K562 (cell line): Measurements from ENCODE around the gene CD4. TPM values are rescaled to one million over a fixed set of nuclear protein-coding genes. Genes with fewer than 3 reads are reported as not detected.
A peak's percentile ranks its signal among the peaks of the same experiment; 100 is the strongest.

Source experiments
- ATAC-seq: fragments of 200-7000 bp; cut with Tn5 transposase; 3 replicates; pipeline ENCODE4 v1.9.1; 2020; ENCODE audit warnings: moderate library complexity
- BruUV-seq: library from RNA; stranded (reverse); fragments of 400-500 nt; replicated peaks from 2 replicates; lab custom pipeline; 2021; lab: Mats Ljungman, UMichigan
- CTCF ChIA-PET: fragments of 300-600 bp; formaldehyde crosslinking; extraction: SDS; loops from one replicate; lab custom pipeline; 2021; ENCODE audit warnings: low intra/inter-chr PET ratio; lab: Yijun Ruan, JAX
- POLR2A ChIA-PET: fragments of 300-600, 350-650 bp; sonication (Branson Sonifier 250); formaldehyde crosslinking; extraction: SDS; loops from one replicate; lab custom pipeline; 2021; ENCODE audit warnings: antibody characterized with exemption, inconsistent platforms; lab: Yijun Ruan, JAX
- DNase-seq, 4 experiments: peaks; one replicate each; pipeline versions ENCODE4 v3.0.0 to v3.0.0-alpha.2; 2011 to 2018; ENCODE audit warnings: low spot score in 3 of 4, mixed read lengths in 3 of 4; ENCODE audit errors: extremely low read depth in 1 of 4
- FAIRE-seq: peaks from 2 replicates; lab custom pipeline; 2011; peaks lifted over from hg19 to GRCh38; lab: Jason Lieb, UNC
- H2AFZ ChIP-seq: 2 replicates; pipeline ENCODE4 v1.6.0; 2011; ENCODE audit warnings: low read depth, low read length, control low read depth, inconsistent platforms
- H3K27ac ChIP-seq: fragments of 200-600 bp; 3 replicates; pipeline ENCODE4 v1.8.0; 2011; ENCODE audit warnings: low read depth, mild to moderate bottlenecking, control low read depth, inconsistent platforms, low read length, moderate library complexity, mixed read lengths; ENCODE audit errors: extremely low read depth
- H3K27me3 ChIP-seq, 2 experiments: fragments of 300-600 bp in 1 of 2; 2 replicates in 1 of 2; 3 replicates in 1 of 2; pipeline versions ENCODE4 v1.6.0 to v1.8.0; 2011; ENCODE audit warnings: inconsistent platforms in 2 of 2, low read length in 2 of 2, mild to moderate bottlenecking in 1 of 2, mixed read lengths in 1 of 2, moderate library complexity in 1 of 2; ENCODE audit not compliant: control insufficient read depth in 2 of 2, insufficient read depth in 2 of 2
- H3K36me3 ChIP-seq: fragments of 300-600 bp; 3 replicates; pipeline ENCODE4 v1.8.0; 2011; ENCODE audit warnings: mild to moderate bottlenecking, low read length, inconsistent platforms; ENCODE audit not compliant: control insufficient read depth, insufficient read depth
- H3K4me1 ChIP-seq, 2 experiments: fragments of 200-600 bp in 1 of 2; replicated peaks in 1 of 2; 2 replicates in 1 of 2; 3 replicates in 1 of 2; pipeline versions ENCODE4 v1.5.1 to v1.8.0; 2011; ENCODE audit warnings: inconsistent platforms in 2 of 2, low read length in 2 of 2, mild to moderate bottlenecking in 1 of 2, mixed read lengths in 1 of 2, moderate library complexity in 1 of 2; ENCODE audit not compliant: control insufficient read depth in 2 of 2, insufficient read depth in 2 of 2
- H3K4me2 ChIP-seq: 2 replicates; pipeline ENCODE4 v1.6.1; 2011; ENCODE audit warnings: low read length, control low read depth, inconsistent platforms, mixed read lengths; ENCODE audit not compliant: insufficient read depth
- H3K4me3 ChIP-seq: fragments of 200-600 bp; sonication (generic), shearing (Covaris generic); 2 replicates; pipeline ENCODE4 v1.5.1; 2016; ENCODE audit warnings: control low read depth, inconsistent platforms
- H3K79me2 ChIP-seq: fragments of 200-600 bp; 3 replicates; pipeline ENCODE4 v1.8.0; 2011; ENCODE audit warnings: low read length, inconsistent platforms; ENCODE audit not compliant: control insufficient read depth, insufficient read depth
- H3K9ac ChIP-seq, 2 experiments: 2 replicates each; pipeline versions ENCODE4 v1.6.0 to v1.6.1; 2011; ENCODE audit warnings: low read depth in 2 of 2, low read length in 2 of 2, control low read depth in 1 of 2, inconsistent platforms in 1 of 2, mild to moderate bottlenecking in 1 of 2, mixed read lengths in 1 of 2; ENCODE audit not compliant: insufficient read depth in 1 of 2
- H3K9me1 ChIP-seq: one replicate; pipeline ENCODE4 v1.6.0; 2011; ENCODE audit warnings: inconsistent platforms, mild to moderate bottlenecking, low read length, moderate library complexity; ENCODE audit not compliant: control insufficient read depth, insufficient read depth
- H3K9me3 ChIP-seq: replicated peaks from 2 replicates; pipeline ENCODE4 v1.5.1; 2011; ENCODE audit warnings: low read depth, low read length, inconsistent platforms; ENCODE audit not compliant: control insufficient read depth, insufficient read depth
- H4K20me1 ChIP-seq: replicated peaks from 2 replicates; pipeline ENCODE4 v1.6.1; 2011; ENCODE audit warnings: low read length, inconsistent platforms, mixed read lengths; ENCODE audit not compliant: control insufficient read depth, insufficient read depth
- NEUROD1 ChIP-seq: fragments of 150-350 bp; IDR thresholded peaks from 2 replicates; pipeline ENCODE4 v1.6.1; 2014; ENCODE audit warnings: borderline replicate concordance, low read length, low read depth; ENCODE audit not compliant: partially characterized antibody
- NUFIP1 ChIP-seq: fragments of 450-650 bp; IDR thresholded peaks from 2 replicates; pipeline ENCODE4 v1.6.1; 2018; ENCODE audit not compliant: partially characterized antibody
- ZNF146 ChIP-seq: IDR thresholded peaks from one replicate; pipeline ENCODE4 v1.6.1; 2018; ENCODE audit warnings: missing compliant biosample characterization; ENCODE audit not compliant: unreplicated experiment
- ZNF512 ChIP-seq: IDR thresholded peaks from 2 replicates; pipeline ENCODE4 v1.6.1; 2016; ENCODE audit warnings: missing genetic modification characterization, missing compliant biosample characterization
- WGBS: fragments of 100-300 bp; shearing (Covaris generic); methylation state at CpG from one replicate; pipeline ENCODE4 v1.1.6; 2016; ENCODE audit warnings: low coverage, mixed read lengths; ENCODE audit not compliant: insufficient coverage; ENCODE audit errors: missing lambda C conversion rate; 5-methylcytosine and 5-hydroxymethylcytosine counted together
- in situ Hi-C: fragments of 300-500 bp; cut with MboI; formaldehyde crosslinking; loops from 4 replicates; pipeline ENCODE4 v1.15.0; 2018; ENCODE audit warnings: inconsistent platforms, mixed read lengths
- intact Hi-C: fragments of 100-400 bp; cut with micrococcal nuclease; formaldehyde crosslinking; loops from 2 replicates; pipeline ENCODE4 v1.14.2; 2022
- polyA plus RNA-seq, 8 experiments: library from polyadenylated mRNA; depleted of rRNA in 4 of 8; stranded (reverse) in 5 of 8; unstranded in 3 of 8; fragments of >200 nt; fragmentation: Nextera tagmentation in 2 of 8; fragmentation: Illumina TruSeq in 1 of 8; extraction: Ambion mirVana in 2 of 8; extraction: Trizol in 1 of 8; gene quantifications; 2 replicates each; pipeline versions ENCODE4 v1.2.1 to v1.2.3, GENCODE V29; 2011 to 2014; ENCODE audit warnings: inconsistent platforms in 1 of 8, missing spikeins in 1 of 8
- total RNA-seq, 7 experiments: library from RNA; depleted of rRNA in 6 of 7; stranded (reverse); fragments of >200 nt in 6 of 7; fragmentation: Illumina TruSeq in 2 of 7; extraction: Trizol in 2 of 7; gene quantifications; 2 replicates each; pipeline versions ENCODE4 v1.2.1 to v1.2.3, GENCODE V29; 2011 to 2021; ENCODE audit warnings: low replicate concordance in 1 of 7

Gene CD4
- total and polyA plus RNA-seq, 9 of the 15 experiments (the other 6 are each of a cell fraction or from before 2014, with no cell fraction given), result 0.06 to 0.27 (median 0.09) TPM; not detected in 5

- Histone ChIP-seq H3K9ac (peak overlapping the region; percentile 59 to 83; a peak in 3 of 4 replicates), H3K79me2 (no peaks in the 10 kb centered on the region), H3K27me3 (no peaks in the 10 kb centered on the region), H3K4me2 (peak overlapping the region; percentile 81), H3K4me1 (peaks cover 5 to 25% of the 10 kb centered on the region in 2 experiments; a peak in 4 of 5 replicates), H3K4me3 (peak overlapping the region; percentile 41; the same call in 1 of the 2 replicates), H3K9me1 (no peaks in the 10 kb centered on the region), H3K9me3 (no peaks in the 10 kb centered on the region), H3K36me3 (no peaks in the 10 kb centered on the region), H3K27ac (peak overlapping the region; percentile 39; the same call in 1 of the 3 replicates), H2AFZ (peak overlapping the region; percentile 95), H4K20me1 (no peaks in the 10 kb centered on the region)
- ChIA-PET POLR2A (interaction anchor here (2.0 kb wide), 1 partner anchor 11 kb away, joined by 17 read pairs; the partner anchor contains the start of gene PTMS), CTCF (interaction anchor here (1.2 to 2.5 kb wide), 2 partner anchors 24 to 42 kb away, joined by 6 to 24 read pairs; partner anchors contain the start of gene MLF2)
- TF ChIP-seq ZNF146 (no peak), NUFIP1 (no peak), NEUROD1 (peak; percentile 24), ZNF512 (tag) (peak; percentile 24; the same call in 1 of the 2 replicates)
- no TSS peak for BruUV-seq
- WGBS, result 52% methylated on average over 10 of the region's 14 CpGs
- DNase-seq (peak in 1 of 4 experiments; percentile 41), ATAC-seq (peak; percentile 64), FAIRE-seq (no peak)
- in situ Hi-C loops, result no loop called here
- intact Hi-C loops, result loop anchor here (5.0 kb wide), 2 partner anchors 49 to 161 kb away; partner anchors contain the start of gene P3H3
Measured at GRCh38 chr12:6778217-6778573, 11.1 kb upstream of the CD4 start.
